ENCODE measurements around the gene RNF17. TPM values are rescaled to one million over a fixed set of nuclear protein-coding genes. Genes with fewer than 3 reads are reported as not detected.
A peak's percentile ranks its signal among the peaks of the same experiment; 100 is the strongest.

Gene RNF17
- polyA plus RNA-seq, 4 donors, result 0.12 TPM; not detected in 3

DNA sequence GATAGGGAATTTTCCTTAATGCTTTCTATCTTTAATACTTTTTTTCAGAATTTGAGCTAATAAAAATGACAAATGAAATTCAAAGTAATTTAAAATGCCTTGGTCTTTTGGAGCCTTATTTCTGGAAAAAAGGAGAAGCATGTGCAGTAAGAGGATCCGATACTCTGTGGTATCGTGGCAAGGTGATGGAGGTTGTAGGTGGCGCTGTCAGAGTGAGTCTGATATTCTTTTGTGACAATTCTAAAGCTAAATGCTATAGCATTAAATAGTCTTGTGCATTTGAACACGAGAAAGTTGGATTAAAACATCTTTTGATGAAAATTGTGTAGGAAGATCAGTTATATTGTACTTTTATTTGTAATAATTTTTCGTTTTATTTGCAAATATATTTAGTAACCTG, 95.0 kb downstream of the RNF17 start:
- no peak for DNase-seq
- no peaks in the 10 kb centered on the region for H3K9me3 ChIP-seq (ENCODE audit: control insufficient read depth in 2 of 2, insufficient read depth in 1 of 2, low read depth in 1 of 2, low read length in 1 of 2)
- H3K4me3 ChIP-seq (ENCODE audit: low read depth in 1 of 3, low read length in 3 of 3), result no peak overlapping the region
- no peaks in the 10 kb centered on the region for H3K27me3 ChIP-seq (ENCODE audit: control insufficient read depth in 3 of 3, insufficient read depth in 3 of 3, low read length in 3 of 3)
- H3K36me3 ChIP-seq (ENCODE audit: control insufficient read depth in 3 of 3, insufficient read depth in 2 of 3, low read depth in 1 of 3, low read length in 3 of 3), result no peaks in the 10 kb centered on the region
- H3K4me1 ChIP-seq (ENCODE audit: control insufficient read depth in 3 of 3, insufficient read depth in 2 of 3, low read depth in 1 of 3, low read length in 2 of 3), result no peaks in the 10 kb centered on the region
- WGBS, 3 donors, result 71 to 78% (median 72%) methylated on average over 5 of the region's 5 CpGs
- FAIRE-seq, result no peak
- H3K27ac ChIP-seq (ENCODE audit: low read depth in 1 of 3, low read length in 2 of 3), result no peak overlapping the region

DNA sequence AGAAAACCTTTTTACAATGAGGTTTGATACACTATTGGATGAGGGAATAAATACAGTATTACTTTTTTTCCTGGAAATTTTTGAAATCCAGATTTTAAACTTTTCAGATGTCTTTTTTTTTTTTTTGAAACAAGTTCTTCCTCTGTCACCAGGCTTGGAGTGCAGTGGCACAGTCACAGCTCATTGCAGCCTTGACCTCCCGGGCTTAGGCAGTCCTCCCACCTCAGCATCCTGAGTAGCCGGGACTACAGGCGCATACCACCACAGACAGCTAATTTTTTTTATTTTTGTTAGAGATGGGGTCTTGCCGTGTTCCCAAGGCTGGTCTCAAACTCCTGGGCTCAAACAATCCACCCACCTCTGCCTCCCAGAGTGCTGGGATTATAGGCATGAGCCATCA, 96.8 kb downstream of the RNF17 start:
- H3K4me1 ChIP-seq (ENCODE audit: control insufficient read depth in 3 of 3, insufficient read depth in 2 of 3, low read depth in 1 of 3, low read length in 2 of 3), result no peaks in the 10 kb centered on the region
- no peak overlapping the region for H3K4me3 ChIP-seq (ENCODE audit: low read depth in 1 of 3, low read length in 3 of 3)
- H3K27me3 ChIP-seq (ENCODE audit: control insufficient read depth in 3 of 3, insufficient read depth in 3 of 3, low read length in 3 of 3), result no peaks in the 10 kb centered on the region
- 75 to 86% (median 81%) methylated on average over 4 of the region's 4 CpGs for WGBS, 3 donors
- H3K27ac ChIP-seq (ENCODE audit: low read depth in 1 of 3, low read length in 2 of 3), result no peak overlapping the region
- H3K9me3 ChIP-seq (ENCODE audit: control insufficient read depth in 2 of 2, insufficient read depth in 1 of 2, low read depth in 1 of 2, low read length in 1 of 2), result no peaks in the 10 kb centered on the region
- no peaks in the 10 kb centered on the region for H3K36me3 ChIP-seq (ENCODE audit: control insufficient read depth in 3 of 3, insufficient read depth in 2 of 3, low read depth in 1 of 3, low read length in 3 of 3)
- FAIRE-seq, result no peak
- DNase-seq, result no peak

DNA sequence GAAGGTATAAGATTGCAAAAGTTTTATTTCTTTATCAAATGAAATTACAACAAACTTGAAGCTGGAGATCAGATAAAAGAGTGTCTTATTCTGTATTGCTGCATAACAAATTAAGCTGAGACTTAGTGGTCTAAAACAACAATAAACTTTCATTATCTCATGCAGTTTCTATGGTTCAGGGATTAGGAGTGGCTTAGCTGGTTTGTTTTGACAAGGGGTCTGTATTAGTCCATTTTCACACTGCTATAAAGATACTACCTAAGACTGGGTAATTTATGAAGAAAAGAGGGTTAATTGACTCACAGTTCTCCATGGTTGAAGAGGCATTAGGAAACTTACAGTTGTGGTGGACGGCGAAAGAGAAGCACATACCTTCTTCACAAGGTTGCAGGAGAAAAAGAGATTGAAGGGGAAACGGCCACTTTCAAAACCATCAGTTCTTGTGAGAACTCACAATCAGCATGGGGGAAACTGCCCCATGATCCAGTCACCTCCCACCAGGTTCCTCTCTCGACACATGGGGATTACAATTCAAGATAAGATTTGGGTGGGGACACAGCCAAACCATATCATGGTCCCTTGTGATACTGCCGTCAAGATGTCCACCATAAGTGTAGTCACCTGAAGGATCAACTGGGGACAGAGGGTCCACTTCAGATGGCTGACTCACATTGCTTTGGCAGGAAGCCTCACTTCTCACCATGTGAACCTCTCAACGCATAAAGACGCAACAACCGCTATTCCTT, 97.8 kb downstream of the RNF17 start:
- 86 to 87% (median 86%) methylated on average over 8 of the region's 8 CpGs for WGBS, 3 donors
- Histone ChIP-seq H3K27ac (ENCODE audit: low read depth in 1 of 3, low read length in 2 of 3) (no peak overlapping the region), H3K9me3 (ENCODE audit: control insufficient read depth in 2 of 2, insufficient read depth in 1 of 2, low read depth in 1 of 2, low read length in 1 of 2) (no peaks in the 10 kb centered on the region), H3K36me3 (ENCODE audit: control insufficient read depth in 3 of 3, insufficient read depth in 2 of 3, low read depth in 1 of 3, low read length in 3 of 3) (no peaks in the 10 kb centered on the region), H3K4me3 (ENCODE audit: low read depth in 1 of 3, low read length in 3 of 3) (no peak overlapping the region), H3K4me1 (ENCODE audit: control insufficient read depth in 3 of 3, insufficient read depth in 2 of 3, low read depth in 1 of 3, low read length in 2 of 3) (no peaks in the 10 kb centered on the region), H3K27me3 (ENCODE audit: control insufficient read depth in 3 of 3, insufficient read depth in 3 of 3, low read length in 3 of 3) (no peaks in the 10 kb centered on the region)
- DNase-seq (no peak), FAIRE-seq (no peak)

DNA sequence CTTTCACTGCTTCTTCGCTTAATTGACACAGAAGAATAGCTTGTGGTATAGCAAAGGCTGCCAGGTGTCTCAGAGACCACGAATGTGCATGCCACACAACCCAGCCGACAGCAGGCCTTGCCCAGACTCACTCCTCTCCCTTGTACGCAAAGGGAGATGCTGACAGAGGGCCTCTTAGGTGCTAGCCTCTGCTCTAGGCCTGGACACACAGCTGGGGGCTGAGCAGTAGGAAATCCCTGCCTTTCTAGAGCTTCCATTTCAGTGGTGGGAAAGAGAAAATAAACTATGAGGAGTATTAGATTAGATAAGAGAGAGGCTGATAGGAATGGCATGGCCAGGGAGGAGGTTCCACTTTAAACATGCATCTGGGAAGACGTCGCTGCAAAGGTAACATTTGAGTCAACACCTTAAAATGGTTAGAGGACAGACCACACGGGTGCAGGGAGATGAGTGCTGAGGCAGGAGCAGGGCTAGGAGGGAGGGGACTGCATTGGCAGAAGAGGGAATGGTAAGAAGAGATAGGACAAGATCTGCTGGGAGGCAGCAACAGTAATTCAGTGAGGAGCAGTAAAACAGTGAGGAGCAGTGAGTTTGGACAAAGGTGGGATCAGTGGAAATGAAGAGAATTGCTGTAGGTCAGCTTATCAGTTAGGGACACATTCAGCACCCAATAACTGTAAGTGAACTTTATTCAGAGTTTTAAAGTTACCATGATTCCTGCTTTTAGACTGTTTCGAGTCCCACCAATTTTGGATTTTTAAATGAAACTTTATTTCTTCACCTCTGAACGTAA, 100.0 kb downstream of the RNF17 start:
- Histone ChIP-seq H3K4me3 (ENCODE audit: low read depth in 1 of 3, low read length in 3 of 3) (no peak overlapping the region), H3K27ac (ENCODE audit: low read depth in 1 of 3, low read length in 2 of 3) (no peak overlapping the region), H3K27me3 (ENCODE audit: control insufficient read depth in 3 of 3, insufficient read depth in 3 of 3, low read length in 3 of 3) (no peaks in the 10 kb centered on the region), H3K36me3 (ENCODE audit: control insufficient read depth in 3 of 3, insufficient read depth in 2 of 3, low read depth in 1 of 3, low read length in 3 of 3) (no peaks in the 10 kb centered on the region), H3K4me1 (ENCODE audit: control insufficient read depth in 3 of 3, insufficient read depth in 2 of 3, low read depth in 1 of 3, low read length in 2 of 3) (no peaks in the 10 kb centered on the region), H3K9me3 (ENCODE audit: control insufficient read depth in 2 of 2, insufficient read depth in 1 of 2, low read depth in 1 of 2, low read length in 1 of 2) (no peaks in the 10 kb centered on the region)
- FAIRE-seq (no peak), DNase-seq (no peak)
- WGBS, 3 donors, result 70 to 74% (median 74%) methylated on average over 9 of the region's 9 CpGs

- Histone ChIP-seq H3K36me3 (ENCODE audit: control insufficient read depth in 3 of 3, insufficient read depth in 2 of 3, low read depth in 1 of 3, low read length in 3 of 3) (no peaks in the 10 kb centered on the region), H3K4me3 (ENCODE audit: low read depth in 1 of 3, low read length in 3 of 3) (no peak overlapping the region), H3K27ac (ENCODE audit: low read depth in 1 of 3, low read length in 2 of 3) (no peak overlapping the region), H3K9me3 (ENCODE audit: control insufficient read depth in 2 of 2, insufficient read depth in 1 of 2, low read depth in 1 of 2, low read length in 1 of 2) (no peaks in the 10 kb centered on the region), H3K4me1 (ENCODE audit: control insufficient read depth in 3 of 3, insufficient read depth in 2 of 3, low read depth in 1 of 3, low read length in 2 of 3) (no peaks in the 10 kb centered on the region), H3K27me3 (ENCODE audit: control insufficient read depth in 3 of 3, insufficient read depth in 3 of 3, low read length in 3 of 3) (no peaks in the 10 kb centered on the region)
- FAIRE-seq (peak; percentile 67), DNase-seq (no peak)
- 75 to 90% (median 88%) methylated on average over 2 of the region's 2 CpGs for WGBS, 3 donors
Measured at GRCh38 chr13:24864579-24864978, 100.6 kb downstream of the RNF17 start.

DNA sequence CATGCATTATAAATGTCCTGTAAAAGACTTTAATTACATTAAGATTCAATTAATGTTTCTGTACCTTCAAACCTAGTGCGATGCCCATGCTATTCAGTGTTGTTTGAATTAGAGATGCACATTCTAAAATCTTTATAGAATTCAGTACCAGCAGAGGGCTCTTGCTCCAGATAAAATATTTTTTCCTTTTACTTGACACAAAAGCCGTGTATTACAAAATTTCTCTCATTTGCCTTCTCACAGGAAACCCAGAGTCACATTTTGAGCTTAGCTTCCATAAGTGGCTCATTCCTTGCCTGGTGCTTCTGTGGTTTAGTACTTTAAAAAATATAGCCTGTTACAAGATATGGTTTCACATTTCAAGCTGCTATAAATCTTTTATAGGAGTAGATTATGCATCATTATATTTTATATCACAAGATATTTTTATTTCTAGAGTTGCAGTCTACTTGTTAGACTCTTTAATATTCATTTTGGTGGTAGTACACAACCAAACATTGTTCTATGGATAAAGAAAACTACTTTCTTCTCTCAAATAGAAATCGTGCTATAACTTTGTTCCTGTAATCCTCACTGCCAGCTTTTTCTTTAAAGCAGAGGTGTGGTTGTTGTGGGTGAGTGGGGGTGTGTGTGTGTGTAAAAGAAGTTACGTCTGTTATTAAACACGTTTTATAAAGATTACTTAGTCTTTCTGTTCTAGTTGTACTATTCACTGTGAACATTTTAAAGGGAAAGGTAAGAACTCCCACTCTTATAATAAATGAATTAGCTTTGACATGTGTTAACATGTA, 101.4 kb downstream of the RNF17 start:
- H3K27me3 ChIP-seq (ENCODE audit: control insufficient read depth in 3 of 3, insufficient read depth in 3 of 3, low read length in 3 of 3), result no peaks in the 10 kb centered on the region
- H3K9me3 ChIP-seq (ENCODE audit: control insufficient read depth in 2 of 2, insufficient read depth in 1 of 2, low read depth in 1 of 2, low read length in 1 of 2), result no peaks in the 10 kb centered on the region
- H3K4me1 ChIP-seq (ENCODE audit: control insufficient read depth in 3 of 3, insufficient read depth in 2 of 3, low read depth in 1 of 3, low read length in 2 of 3), result no peaks in the 10 kb centered on the region
- no peaks in the 10 kb centered on the region for H3K36me3 ChIP-seq (ENCODE audit: control insufficient read depth in 3 of 3, insufficient read depth in 2 of 3, low read depth in 1 of 3, low read length in 3 of 3)
- H3K27ac ChIP-seq (ENCODE audit: low read depth in 1 of 3, low read length in 2 of 3), result no peak overlapping the region
- 20 to 36% (median 22%) methylated on average over 5 of the region's 5 CpGs for WGBS, 3 donors
- no peak overlapping the region for H3K4me3 ChIP-seq (ENCODE audit: low read depth in 1 of 3, low read length in 3 of 3)
- no peak for FAIRE-seq
- no peak for DNase-seq

GRCh38 chr13:24866488-24866887, 102.5 kb downstream of the RNF17 start:
- WGBS, 3 donors, result 78 to 88% (median 82%) methylated on average over 2 of the region's 2 CpGs
- no peaks in the 10 kb centered on the region for H3K9me3 ChIP-seq (ENCODE audit: control insufficient read depth in 2 of 2, insufficient read depth in 1 of 2, low read depth in 1 of 2, low read length in 1 of 2)
- H3K4me3 ChIP-seq (ENCODE audit: low read depth in 1 of 3, low read length in 3 of 3), result no peak overlapping the region
- no peak overlapping the region for H3K27ac ChIP-seq (ENCODE audit: low read depth in 1 of 3, low read length in 2 of 3)
- FAIRE-seq (no peak), DNase-seq (no peak)
- no peaks in the 10 kb centered on the region for H3K4me1 ChIP-seq (ENCODE audit: control insufficient read depth in 3 of 3, insufficient read depth in 2 of 3, low read depth in 1 of 3, low read length in 2 of 3)
- H3K27me3 ChIP-seq (ENCODE audit: control insufficient read depth in 3 of 3, insufficient read depth in 3 of 3, low read length in 3 of 3), result no peaks in the 10 kb centered on the region
- H3K36me3 ChIP-seq (ENCODE audit: control insufficient read depth in 3 of 3, insufficient read depth in 2 of 3, low read depth in 1 of 3, low read length in 3 of 3), result no peaks in the 10 kb centered on the region

GRCh38 chr13:24868874-24869273, 104.9 kb downstream of the RNF17 start:
- 45 to 54% (median 45%) methylated on average over 4 of the region's 4 CpGs for WGBS, 3 donors
- Histone ChIP-seq H3K4me1 (ENCODE audit: control insufficient read depth in 3 of 3, insufficient read depth in 2 of 3, low read depth in 1 of 3, low read length in 2 of 3) (no peaks in the 10 kb centered on the region), H3K27ac (ENCODE audit: low read depth in 1 of 3, low read length in 2 of 3) (no peak overlapping the region), H3K27me3 (ENCODE audit: control insufficient read depth in 3 of 3, insufficient read depth in 3 of 3, low read length in 3 of 3) (no peaks in the 10 kb centered on the region), H3K4me3 (ENCODE audit: low read depth in 1 of 3, low read length in 3 of 3) (no peak overlapping the region), H3K36me3 (ENCODE audit: control insufficient read depth in 3 of 3, insufficient read depth in 2 of 3, low read depth in 1 of 3, low read length in 3 of 3) (no peaks in the 10 kb centered on the region), H3K9me3 (ENCODE audit: control insufficient read depth in 2 of 2, insufficient read depth in 1 of 2, low read depth in 1 of 2, low read length in 1 of 2) (no peaks in the 10 kb centered on the region)
- FAIRE-seq (no peak), DNase-seq (no peak)

Data from small intestine (tissue), 7 donors.